Subcutaneous adipose tissue (tissue), 4 donors: ENCODE results near the gene M1AP. TPM values are rescaled to one million over a fixed set of nuclear protein-coding genes. Genes with fewer than 3 reads are reported as not detected.

Experiments
- CTCF ChIP-seq: fragments of 450-650 bp; IDR thresholded peaks from one replicate; pipeline ENCODE4 v1.5.1; 2016; ENCODE audit warnings: low read depth, mild to moderate bottlenecking, control low read depth, antibody characterized with exemption, moderate library complexity
- total RNA-seq, 4 donors: library from RNA; depleted of rRNA; stranded (reverse); fragments of >200 nt; gene quantifications; one replicate each; pipeline ENCODE4 v1.1.0, GENCODE V29; 2016

The M1AP gene
- total RNA-seq, 4 donors from 2014 or later: 0.33 to 3.9 (median 2.0) TPM

- no peak for TF ChIP-seq CTCF
These were observed 111.0 kb downstream of the M1AP start for GRCh38 chr2:74537140-74537539.

GRCh38 chr2:74536166-74536950 is 111.8 kb downstream of the M1AP start:
- TF ChIP-seq CTCF: no peak

DNA sequence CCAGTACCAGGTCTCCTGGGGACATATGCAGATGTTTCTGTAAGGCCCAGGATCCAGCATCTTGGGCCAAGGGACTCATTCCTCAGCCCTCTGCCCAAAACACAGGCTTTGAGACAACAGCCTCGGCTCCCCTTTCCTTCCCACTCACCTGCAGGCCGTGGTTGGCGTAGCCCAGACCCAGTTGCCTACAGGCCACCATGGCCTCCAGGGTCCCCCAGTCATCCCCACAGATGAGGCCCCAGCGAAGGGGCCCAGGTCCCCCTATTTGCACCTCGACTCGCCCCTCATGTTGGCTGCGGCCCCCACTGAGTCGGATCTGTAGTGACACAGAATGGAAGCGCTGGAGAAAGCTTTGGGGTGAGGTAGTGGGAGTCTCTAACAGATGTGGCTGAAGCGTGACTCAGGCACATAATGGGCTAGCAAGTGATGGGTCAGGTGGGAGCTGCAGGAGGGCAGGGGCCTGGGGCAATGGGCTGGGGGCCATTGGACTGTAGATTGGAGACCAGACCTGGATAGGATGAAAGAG is 112.6 kb downstream of the M1AP start:
- TF ChIP-seq CTCF: no peak

- TF ChIP-seq CTCF: no peak
These were observed 113.7 kb downstream of the M1AP start for GRCh38 chr2:74534411-74534810.

DNA sequence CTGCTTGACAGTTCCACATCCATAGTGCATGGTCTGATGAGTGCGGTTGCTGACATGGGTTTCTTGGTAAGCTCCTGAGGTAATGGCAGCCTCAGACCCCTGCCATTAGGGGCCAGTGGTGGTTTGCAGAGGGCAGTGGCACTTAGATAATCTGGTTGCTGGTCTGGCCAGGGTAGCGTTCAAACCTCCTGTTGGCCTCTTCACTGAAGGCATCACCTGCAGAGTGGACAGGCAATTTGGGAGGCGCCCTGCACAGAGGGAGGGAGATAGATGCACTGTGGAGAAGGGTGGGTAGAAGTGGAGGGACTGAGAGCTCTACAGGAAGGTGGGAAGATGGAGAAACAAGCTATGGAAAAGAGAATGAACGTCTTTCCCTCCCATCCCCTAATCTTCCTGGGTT is 114.7 kb downstream of the M1AP start:
- no peak for TF ChIP-seq CTCF

DNA sequence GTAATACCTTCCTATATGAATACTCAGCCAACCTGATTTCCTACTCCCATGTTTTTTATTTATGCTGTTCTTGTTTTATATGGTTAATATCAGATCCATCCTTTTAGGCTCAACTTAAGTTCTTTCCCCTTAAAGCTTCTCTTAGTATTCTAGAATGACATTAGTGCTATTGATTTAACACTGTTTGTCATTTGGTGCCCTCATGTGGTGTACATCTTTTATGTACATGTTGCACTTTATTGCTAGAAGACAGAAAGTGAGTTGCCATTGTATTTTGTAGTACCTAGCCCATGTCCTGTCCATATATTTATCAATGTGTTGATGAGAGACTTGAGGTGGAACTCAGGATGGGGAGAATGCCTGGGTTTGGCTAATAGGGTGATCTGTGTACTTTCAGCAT is 115.9 kb downstream of the M1AP start:
- TF ChIP-seq CTCF: no peak

DNA sequence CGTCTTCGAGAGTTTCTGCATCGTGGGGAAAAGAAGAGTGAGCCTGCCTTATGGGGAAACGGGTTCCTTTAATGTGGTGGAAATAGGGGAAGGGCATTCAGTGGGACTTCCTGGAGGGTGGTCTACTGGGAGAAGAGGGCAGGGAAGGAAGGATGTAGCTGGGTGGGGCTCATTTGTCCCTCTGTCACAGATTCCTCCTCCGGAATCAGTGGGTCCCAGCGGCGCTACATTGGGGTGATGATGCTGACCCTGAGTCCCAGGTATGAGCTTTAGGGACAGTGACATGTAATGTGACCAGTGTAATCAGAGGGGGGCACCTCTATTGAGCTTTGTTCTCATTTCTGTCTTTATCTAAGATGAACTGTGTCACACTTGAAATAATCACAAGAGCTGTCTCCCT is 116.5 kb downstream of the M1AP start:
- TF ChIP-seq CTCF: no peak
